ENCODE measurements around the gene COPB2. TPM values are rescaled to one million over a fixed set of nuclear protein-coding genes. Genes with fewer than 3 reads are reported as not detected.

COPB2 gene
- total RNA-seq, 4 donors from 2014 or later: 80.0 to 110 (median 87.4) TPM

DNA sequence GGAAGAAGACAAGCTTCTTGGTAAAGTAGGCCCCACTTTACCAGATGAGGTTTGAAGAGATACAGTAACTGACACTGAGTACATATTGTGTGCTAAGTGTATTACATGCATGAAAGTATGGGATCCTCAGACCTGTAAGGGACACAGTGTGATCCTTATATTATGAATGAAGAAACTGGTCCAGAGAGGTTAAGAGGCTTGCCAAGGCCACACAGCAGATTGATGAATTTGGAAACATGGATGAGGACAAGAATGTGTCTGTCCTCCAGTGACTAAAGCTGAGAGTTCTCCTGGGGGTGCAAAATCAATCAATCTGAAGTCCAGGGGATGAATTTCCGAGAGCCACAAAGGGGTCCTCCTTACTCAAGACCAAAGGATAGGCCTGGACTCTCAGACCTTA is 77.0 kb downstream of the COPB2 start:
- Histone ChIP-seq H3K27ac (no peak overlapping the region), H3K9me3 (no peaks in the 10 kb centered on the region), H3K4me1 (no peaks in the 10 kb centered on the region), H3K4me3 (no peak overlapping the region), H3K36me3 (no peaks in the 10 kb centered on the region), H3K27me3 (peaks cover 38% of the 10 kb centered on the region)
- no peak for ATAC-seq
- 100% methylated on average over 1 of the region's 1 CpG; no CpG with 5 or more reads in 1 of the 2 donors for WGBS, 2 donors (ENCODE audit: low coverage in 1 of 2)
- TF ChIP-seq POLR2A (IDR thresholded peaks at IDR 0.05): no peak

DNA sequence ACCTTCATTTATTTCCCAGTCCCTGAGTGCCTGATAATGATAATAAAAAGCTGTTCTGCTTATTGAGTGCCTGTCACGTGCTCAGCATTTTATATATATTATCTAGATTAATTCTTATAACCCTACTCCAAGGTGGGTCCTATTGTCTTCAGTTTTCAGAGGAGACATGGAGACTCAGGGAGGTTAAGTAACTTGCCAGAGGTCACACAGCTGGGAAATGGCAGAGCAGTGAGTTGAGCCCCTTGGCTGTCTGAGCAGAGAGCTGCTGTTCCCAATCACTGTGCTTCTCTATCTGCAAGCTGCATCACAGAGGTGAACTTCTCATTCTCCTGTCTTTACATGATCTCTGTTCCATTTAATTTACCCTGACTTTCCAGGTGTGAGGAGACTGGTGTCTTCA is 77.9 kb downstream of the COPB2 start:
- Histone ChIP-seq H3K27ac (no peak overlapping the region), H3K27me3 (peaks cover 30% of the 10 kb centered on the region), H3K36me3 (no peaks in the 10 kb centered on the region), H3K4me1 (no peaks in the 10 kb centered on the region), H3K4me3 (no peak overlapping the region), H3K9me3 (no peaks in the 10 kb centered on the region)
- ATAC-seq: no peak
- 50% methylated on average over 1 of the region's 1 CpG; no CpG with 5 or more reads in 1 of the 2 donors for WGBS, 2 donors (ENCODE audit: low coverage in 1 of 2)
- no peak for TF ChIP-seq POLR2AphosphoS5 (IDR thresholded peaks at IDR 0.05)
- no peak for TF ChIP-seq POLR2A (IDR thresholded peaks at IDR 0.05)
- TF ChIP-seq, protein P1, sequence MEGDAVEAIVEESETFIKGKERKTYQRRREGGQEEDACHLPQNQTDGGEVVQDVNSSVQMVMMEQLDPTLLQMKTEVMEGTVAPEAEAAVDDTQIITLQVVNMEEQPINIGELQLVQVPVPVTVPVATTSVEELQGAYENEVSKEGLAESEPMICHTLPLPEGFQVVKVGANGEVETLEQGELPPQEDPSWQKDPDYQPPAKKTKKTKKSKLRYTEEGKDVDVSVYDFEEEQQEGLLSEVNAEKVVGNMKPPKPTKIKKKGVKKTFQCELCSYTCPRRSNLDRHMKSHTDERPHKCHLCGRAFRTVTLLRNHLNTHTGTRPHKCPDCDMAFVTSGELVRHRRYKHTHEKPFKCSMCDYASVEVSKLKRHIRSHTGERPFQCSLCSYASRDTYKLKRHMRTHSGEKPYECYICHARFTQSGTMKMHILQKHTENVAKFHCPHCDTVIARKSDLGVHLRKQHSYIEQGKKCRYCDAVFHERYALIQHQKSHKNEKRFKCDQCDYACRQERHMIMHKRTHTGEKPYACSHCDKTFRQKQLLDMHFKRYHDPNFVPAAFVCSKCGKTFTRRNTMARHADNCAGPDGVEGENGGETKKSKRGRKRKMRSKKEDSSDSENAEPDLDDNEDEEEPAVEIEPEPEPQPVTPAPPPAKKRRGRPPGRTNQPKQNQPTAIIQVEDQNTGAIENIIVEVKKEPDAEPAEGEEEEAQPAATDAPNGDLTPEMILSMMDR (IDR thresholded peaks at IDR 0.05): no peak
- TF ChIP-seq EP300 (IDR thresholded peaks at IDR 0.05): no peak

DNA sequence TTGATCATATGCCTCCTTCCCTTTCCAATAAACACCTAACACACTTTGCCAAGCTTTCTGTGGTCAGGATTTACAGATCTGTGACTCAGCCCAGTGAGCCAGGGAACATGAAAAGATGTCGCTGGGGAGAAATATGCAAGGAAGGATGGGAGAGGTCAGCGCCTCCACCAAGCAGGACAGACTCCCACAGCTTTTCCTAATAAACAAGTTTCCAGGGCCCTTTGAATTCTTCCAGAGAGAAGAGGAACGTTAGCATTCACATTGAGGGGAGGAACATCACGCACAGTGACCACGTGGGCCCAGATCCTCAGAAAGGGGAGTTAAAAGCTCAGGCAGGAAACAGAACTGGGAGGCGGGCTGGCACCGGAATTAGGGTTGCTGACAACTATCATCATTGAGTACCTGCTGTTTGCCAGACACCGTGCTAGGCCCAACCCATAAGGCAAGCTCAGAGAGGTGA is 78.9 kb downstream of the COPB2 start:
- no peak for ATAC-seq
- Histone ChIP-seq H3K36me3 (no peaks in the 10 kb centered on the region), H3K27ac (no peak overlapping the region)

DNA sequence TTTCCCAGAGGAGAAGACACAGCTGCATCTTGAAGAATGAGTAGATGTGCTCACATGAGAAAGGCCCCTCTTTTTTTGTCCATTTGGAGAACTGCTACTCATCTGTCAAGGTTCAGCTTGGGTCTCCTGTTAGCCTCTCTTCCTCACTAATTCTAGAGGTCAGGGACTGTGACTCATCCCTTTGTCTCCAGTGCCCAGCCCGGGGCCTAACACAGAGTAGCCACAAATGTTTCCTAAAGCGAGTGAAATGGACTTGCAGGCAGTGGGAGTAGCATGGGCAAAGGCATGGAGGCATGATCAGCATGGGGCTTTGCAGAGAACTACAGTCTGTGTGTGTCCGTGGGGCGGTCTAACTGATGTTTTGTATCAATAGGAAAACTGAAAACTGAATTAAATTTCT is 79.6 kb downstream of the COPB2 start:
- H3K27me3 ChIP-seq: peaks cover 22% of the 10 kb centered on the region
- no peaks in the 10 kb centered on the region for H3K36me3 ChIP-seq
- H3K4me3 ChIP-seq: no peak overlapping the region
- no peaks in the 10 kb centered on the region for H3K4me1 ChIP-seq
- H3K27ac ChIP-seq: no peak overlapping the region
- no peaks in the 10 kb centered on the region for H3K9me3 ChIP-seq
- WGBS, 2 donors (ENCODE audit: low coverage in 1 of 2): 80 to 84% methylated on average over 3 of the region's 4 CpGs
- no peak for ATAC-seq
- TF ChIP-seq, protein P1 (IDR thresholded peaks at IDR 0.05): no peak
- TF ChIP-seq POLR2A (IDR thresholded peaks at IDR 0.05): no peak
- TF ChIP-seq POLR2AphosphoS5 (IDR thresholded peaks at IDR 0.05): no peak

More for the DNA sequence above, 78.9 kb downstream of the COPB2 start:
- TF ChIP-seq, protein P1 (IDR thresholded peaks at IDR 0.05): no peak
- TF ChIP-seq POLR2A (IDR thresholded peaks at IDR 0.05): no peak
- TF ChIP-seq POLR2AphosphoS5 (IDR thresholded peaks at IDR 0.05): no peak
- TF ChIP-seq EP300 (IDR thresholded peaks at IDR 0.05): no peak
- Histone ChIP-seq H3K4me3 (no peak overlapping the region), H3K4me1 (no peaks in the 10 kb centered on the region), H3K27me3 (peaks cover 27% of the 10 kb centered on the region), H3K9me3 (no peaks in the 10 kb centered on the region)
- WGBS, 2 donors (ENCODE audit: low coverage in 1 of 2): 40 to 76% methylated on average over 2 to 7 of the region's 8 CpGs

DNA sequence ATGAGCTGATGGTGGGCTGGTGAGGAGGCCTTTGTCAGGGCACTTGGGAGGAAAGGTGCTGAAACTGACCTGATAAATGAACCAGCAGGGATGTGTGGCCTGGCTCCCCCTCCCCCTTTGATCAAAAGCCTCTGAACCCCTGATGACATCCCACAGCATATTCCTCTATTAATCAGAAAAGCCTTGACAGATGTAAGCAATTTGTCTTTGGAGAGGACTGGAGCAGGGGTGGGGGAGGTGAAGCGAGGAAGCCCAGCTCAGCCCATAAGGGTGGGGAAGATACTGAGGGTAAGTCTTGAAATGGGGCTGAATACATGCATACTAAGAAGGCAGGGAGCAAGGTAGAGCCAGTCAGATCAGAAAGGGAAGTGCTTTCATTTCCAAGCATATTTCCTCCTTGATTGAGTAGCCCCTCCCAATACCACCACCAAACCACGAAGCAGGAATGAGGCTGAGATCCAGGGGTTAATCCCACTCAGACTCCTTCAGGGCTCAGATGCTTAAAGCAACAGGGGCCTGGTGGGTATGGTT is 80.3 kb downstream of the COPB2 start:
- 35 to 60% methylated on average over 2 of the region's 2 CpGs for WGBS, 2 donors (ENCODE audit: low coverage in 1 of 2)
- no peaks in the 10 kb centered on the region for H3K4me1 ChIP-seq
- H3K9me3 ChIP-seq: no peaks in the 10 kb centered on the region
- no peak for ATAC-seq
- no peak overlapping the region for H3K4me3 ChIP-seq
- peaks cover 16% of the 10 kb centered on the region for H3K27me3 ChIP-seq
- no peaks in the 10 kb centered on the region for H3K36me3 ChIP-seq
- TF ChIP-seq POLR2AphosphoS5 (IDR thresholded peaks at IDR 0.05): no peak
- TF ChIP-seq POLR2A (IDR thresholded peaks at IDR 0.05): no peak
- TF ChIP-seq, protein P1 (IDR thresholded peaks at IDR 0.05): no peak
- H3K27ac ChIP-seq: no peak overlapping the region

Measured in gastroesophageal sphincter (tissue), 4 donors.